H9 (cell line): Measurements from ENCODE around the gene GSTP1. TPM values are rescaled to one million over a fixed set of nuclear protein-coding genes. Genes with fewer than 3 reads are reported as not detected.

Experiments
- DNase-seq: peaks from one replicate; pipeline ENCODE4 v3.0.0-alpha.2; 2017
- H2AFZ ChIP-seq: one replicate; pipeline ENCODE4 v1.6.1; 2013; ENCODE audit warnings: mild to moderate bottlenecking, low read length, control low read depth, moderate library complexity
- H2AK5ac ChIP-seq: 2 replicates; pipeline ENCODE4 v1.6.1; 2013; ENCODE audit warnings: low read length, control low read depth, mixed read lengths; ENCODE audit not compliant: insufficient read length
- H2BK120ac ChIP-seq: one replicate; pipeline ENCODE4 v1.6.1; 2013; ENCODE audit warnings: low read depth, mild to moderate bottlenecking, low read length, control low read depth, inconsistent platforms; ENCODE audit not compliant: poor library complexity, severe bottlenecking
- H2BK12ac ChIP-seq: 2 replicates; pipeline ENCODE4 v1.6.1; 2013; ENCODE audit warnings: low read length, control low read depth, mixed read lengths, low read depth; ENCODE audit not compliant: insufficient read length
- H2BK15ac ChIP-seq: 2 replicates; pipeline ENCODE4 v1.6.1; 2013; ENCODE audit warnings: low read depth, low read length, control low read depth
- H2BK20ac ChIP-seq: one replicate; pipeline ENCODE4 v1.6.1; 2013; ENCODE audit warnings: low read depth, mild to moderate bottlenecking, low read length, control low read depth, inconsistent platforms; ENCODE audit not compliant: poor library complexity, severe bottlenecking
- H2BK5ac ChIP-seq: 2 replicates; pipeline ENCODE4 v1.6.1; 2013; ENCODE audit warnings: low read length, control low read depth, mixed read lengths; ENCODE audit not compliant: insufficient read length
- H3K14ac ChIP-seq: 2 replicates; pipeline ENCODE4 v1.6.1; 2013; ENCODE audit warnings: low read length, control low read depth; ENCODE audit not compliant: insufficient read depth
- H3K18ac ChIP-seq: 2 replicates; pipeline ENCODE4 v1.6.1; 2013; ENCODE audit warnings: low read depth, mild to moderate bottlenecking, mixed read lengths, low read length, control low read depth; ENCODE audit not compliant: insufficient read length
- H3K23ac ChIP-seq: 2 replicates; pipeline ENCODE4 v1.6.1; 2013; ENCODE audit warnings: low read length, control low read depth, mixed read lengths, low read depth; ENCODE audit not compliant: insufficient read length
- H3K23me2 ChIP-seq: 2 replicates; pipeline ENCODE4 v1.6.1; 2013; ENCODE audit warnings: low read depth, mild to moderate bottlenecking, mixed read lengths, low read length, control low read depth; ENCODE audit not compliant: insufficient read length, poor library complexity, severe bottlenecking
- H3K27ac ChIP-seq: 2 replicates; pipeline ENCODE4 v1.5.1; 2013; ENCODE audit warnings: low read length, control low read depth, mixed read lengths, low read depth; ENCODE audit not compliant: insufficient read length
- H3K27me3 ChIP-seq: 2 replicates; pipeline ENCODE4 v1.6.1; 2013; ENCODE audit warnings: low read length, control low read depth, inconsistent platforms; ENCODE audit not compliant: insufficient read depth
- H3K4ac ChIP-seq: 2 replicates; pipeline ENCODE4 v1.6.1; 2013; ENCODE audit warnings: low read depth, mild to moderate bottlenecking, control low read depth, inconsistent platforms, low read length, moderate library complexity
- H3K4me1 ChIP-seq: 2 replicates; pipeline ENCODE4 v1.6.1; 2013; ENCODE audit warnings: low read length, control low read depth, inconsistent platforms; ENCODE audit not compliant: insufficient read depth
- H3K4me2 ChIP-seq: 2 replicates; pipeline ENCODE4 v1.6.1; 2013; ENCODE audit warnings: low read length, control low read depth, mixed read lengths; ENCODE audit not compliant: insufficient read length, insufficient read depth
- H3K56ac ChIP-seq: 2 replicates; pipeline ENCODE4 v1.6.1; 2013; ENCODE audit warnings: low read depth, mild to moderate bottlenecking, mixed read lengths, low read length, control low read depth; ENCODE audit not compliant: insufficient read length
- H3K79me1 ChIP-seq: 2 replicates; pipeline ENCODE4 v1.6.1; 2013; ENCODE audit warnings: low read depth, mild to moderate bottlenecking, moderate library complexity, low read length, control low read depth, inconsistent platforms; ENCODE audit not compliant: insufficient read depth, poor library complexity, severe bottlenecking
- H3K79me2 ChIP-seq: 2 replicates; pipeline ENCODE4 v1.6.1; 2013; ENCODE audit warnings: low read length, control low read depth, inconsistent platforms; ENCODE audit not compliant: insufficient read depth
- H3K9ac ChIP-seq: 2 replicates; pipeline ENCODE4 v1.6.1; 2013; ENCODE audit warnings: low read length, control low read depth, mixed read lengths; ENCODE audit not compliant: insufficient read length; ENCODE audit errors: extremely low read depth
- H3K9me3 ChIP-seq: one replicate; pipeline ENCODE4 v1.6.1; 2013; ENCODE audit warnings: low read depth, low read length, inconsistent platforms; ENCODE audit not compliant: control insufficient read depth
- H3T11ph ChIP-seq: one replicate; pipeline ENCODE4 v1.6.1; 2013; ENCODE audit warnings: mild to moderate bottlenecking, low read length, control low read depth, inconsistent platforms
- H4K20me1 ChIP-seq: one replicate; pipeline ENCODE4 v1.6.1; 2013; ENCODE audit not compliant: control insufficient read depth, insufficient read length, insufficient read depth
- H4K5ac ChIP-seq: 2 replicates; pipeline ENCODE4 v1.6.1; 2013; ENCODE audit warnings: low read depth, mild to moderate bottlenecking, mixed read lengths, low read length, control low read depth; ENCODE audit not compliant: insufficient read length
- H4K8ac ChIP-seq: replicated peaks from 2 replicates; pipeline ENCODE4 v1.6.1; 2013; ENCODE audit warnings: low read length, control low read depth, mixed read lengths, low read depth; ENCODE audit not compliant: insufficient read length
- H4K91ac ChIP-seq: 2 replicates; pipeline ENCODE4 v1.6.1; 2013; ENCODE audit warnings: low read depth, mild to moderate bottlenecking, moderate library complexity, mixed read lengths, low read length, control low read depth; ENCODE audit not compliant: insufficient read length
- H3K27ac Mint-ChIP-seq, 3 experiments: 2 replicates in 2 of 3; 3 replicates in 1 of 3; pipeline ENCODE4 v1.8.0; 2020 to 2021; ENCODE audit warnings: mixed read lengths in 3 of 3, mild to moderate bottlenecking in 1 of 3, moderate library complexity in 1 of 3
- H3K27me3 Mint-ChIP-seq: 2 replicates; pipeline ENCODE4 v1.8.0; 2021; ENCODE audit warnings: low read depth, mild to moderate bottlenecking, moderate library complexity, mixed read lengths
- H3K36me3 Mint-ChIP-seq, 3 experiments: 2 replicates in 2 of 3; 3 replicates in 1 of 3; pipeline ENCODE4 v1.8.0; 2020 to 2021; ENCODE audit warnings: low read depth in 3 of 3, mixed read lengths in 3 of 3; ENCODE audit not compliant: insufficient read depth in 1 of 3
- H3K4me1 Mint-ChIP-seq, 2 experiments: 2 replicates each; pipeline ENCODE4 v1.8.0; 2020; ENCODE audit warnings: mixed read lengths in 2 of 2
- H3K4me3 Mint-ChIP-seq, 2 experiments: 2 replicates in 1 of 2; 3 replicates in 1 of 2; pipeline ENCODE4 v1.8.0; 2020 to 2021; ENCODE audit warnings: mild to moderate bottlenecking in 2 of 2, mixed read lengths in 2 of 2, moderate library complexity in 1 of 2
- H3K9me3 Mint-ChIP-seq, 2 experiments: 2 replicates in 1 of 2; 3 replicates in 1 of 2; pipeline ENCODE4 v1.8.0; 2020; ENCODE audit warnings: mild to moderate bottlenecking in 2 of 2, mixed read lengths in 2 of 2, moderate library complexity in 1 of 2
- CTCF ChIP-seq: fragments of 200-600 bp; sonication (generic); conservative IDR thresholded peaks from 3 replicates; pipeline ENCODE4 v1.8.0; 2021; ENCODE audit warnings: antibody characterized with exemption, mild to moderate bottlenecking
- WGBS: extraction: QIAGEN DNeasy Blood & Tissue Kit; methylation state at CpG from one replicate; pipeline ENCODE4 v1.1.7; 2013; ENCODE audit warnings: missing lambda C conversion rate, low lambda C conversion rate, mixed read lengths; ENCODE audit not compliant: insufficient read length; ENCODE audit errors: extremely low coverage; 5-methylcytosine and 5-hydroxymethylcytosine counted together
- total RNA-seq: library from RNA; stranded (reverse); gene quantifications from 2 replicates; pipeline ENCODE4 v1.2.1, GENCODE V29; 2021

The GSTP1 gene
- total RNA-seq, 1 experiment from 2014 or later, result 1,469 TPM

GRCh38 chr11:67611704-67612587 lies 28.3 kb downstream of the GSTP1 start:
- no CpG with 5 or more reads among the region's 37 CpGs for WGBS

More at GRCh38 chr11:67611704-67612587, 28.3 kb downstream of the GSTP1 start:
- Histone ChIP-seq H2BK5ac (no peak overlapping the region), H2BK20ac (no peak overlapping the region), H3T11ph (no peak overlapping the region), H3K9me3 (no peaks in the 10 kb centered on the region), H2AK5ac (no peak overlapping the region), H2BK120ac (no peak overlapping the region), H3K14ac (no peak overlapping the region), H2BK12ac (no peak overlapping the region), H3K23ac (no peak overlapping the region), H4K20me1 (no peaks in the 10 kb centered on the region), H2AFZ (no peak overlapping the region), H3K79me1 (no peaks in the 10 kb centered on the region), H3K79me2 (no peaks in the 10 kb centered on the region), H2BK15ac (no peak overlapping the region), H3K9ac (no peak overlapping the region), H3K4me2 (no peak overlapping the region), H3K27ac (no peak overlapping the region), H3K4ac (no peak overlapping the region), H4K8ac (no peak overlapping the region), H4K5ac (no peak overlapping the region), H3K23me2 (peaks cover 5% of the 10 kb centered on the region), H3K27me3 (no peaks in the 10 kb centered on the region), H4K91ac (no peak overlapping the region), H3K56ac (no peak overlapping the region), H3K4me1 (no peaks in the 10 kb centered on the region), H3K18ac (no peak overlapping the region)
- peaks cover 22 to 32% of the 10 kb centered on the region in 2 experiments for H3K4me1 Mint-ChIP-seq
- no peak overlapping the region for H3K4me3 Mint-ChIP-seq
- no peak for DNase-seq
- H3K9me3 Mint-ChIP-seq, result no peaks in the 10 kb centered on the region
- H3K27ac Mint-ChIP-seq, result no peak overlapping the region; a peak in 1 of 7 replicates
- TF ChIP-seq CTCF, result no peak
- peaks cover 11% of the 10 kb centered on the region for H3K27me3 Mint-ChIP-seq
- peaks cover 13 to 38% (median 35%) of the 10 kb centered on the region in 3 experiments for H3K36me3 Mint-ChIP-seq
